ENCODE measurements around the gene MAMSTR. TPM values are rescaled to one million over a fixed set of nuclear protein-coding genes. Genes with fewer than 3 reads are reported as not detected.

Gene MAMSTR
- total RNA-seq, 1 donor from 2014 or later = 0.62 TPM

DNA sequence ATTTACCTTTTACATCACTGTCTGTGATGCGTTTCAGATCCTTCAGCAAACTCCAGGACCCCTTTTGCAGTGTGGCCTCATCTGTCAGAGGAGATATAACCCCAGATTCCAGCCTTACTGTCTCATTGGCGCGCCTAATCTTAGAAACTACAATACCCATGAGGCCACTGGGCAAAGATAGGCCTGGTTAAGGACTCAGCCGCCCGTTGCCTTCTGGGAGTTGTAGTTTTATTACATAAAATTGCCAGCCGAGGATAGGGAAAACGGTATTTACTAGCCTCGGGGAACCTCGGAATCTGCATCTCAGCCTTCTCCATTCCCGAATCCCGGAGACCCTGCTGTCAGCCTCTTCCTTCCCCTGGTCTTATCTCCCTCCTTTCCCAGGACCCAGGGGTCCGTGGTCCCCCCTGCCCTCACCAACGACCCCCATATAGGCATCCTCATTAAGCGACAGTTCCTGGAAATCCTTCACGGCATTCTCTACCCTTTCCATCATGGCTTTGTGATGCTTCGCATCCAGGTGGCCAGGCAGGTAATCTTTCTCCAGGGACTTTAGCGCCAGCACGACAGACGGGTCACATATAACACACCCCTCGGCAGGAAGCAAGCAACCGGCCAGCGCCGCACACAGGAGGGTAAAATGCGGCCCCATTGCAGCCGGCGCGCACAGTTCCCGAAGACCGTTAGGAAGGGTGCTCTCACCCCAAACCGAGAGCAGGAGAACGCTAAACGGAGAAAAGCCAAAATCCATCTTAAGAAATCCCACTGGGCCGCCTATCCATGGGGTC, 25.9 kb upstream of the MAMSTR start:
- peak; percentile 49 for DNase-seq

DNA sequence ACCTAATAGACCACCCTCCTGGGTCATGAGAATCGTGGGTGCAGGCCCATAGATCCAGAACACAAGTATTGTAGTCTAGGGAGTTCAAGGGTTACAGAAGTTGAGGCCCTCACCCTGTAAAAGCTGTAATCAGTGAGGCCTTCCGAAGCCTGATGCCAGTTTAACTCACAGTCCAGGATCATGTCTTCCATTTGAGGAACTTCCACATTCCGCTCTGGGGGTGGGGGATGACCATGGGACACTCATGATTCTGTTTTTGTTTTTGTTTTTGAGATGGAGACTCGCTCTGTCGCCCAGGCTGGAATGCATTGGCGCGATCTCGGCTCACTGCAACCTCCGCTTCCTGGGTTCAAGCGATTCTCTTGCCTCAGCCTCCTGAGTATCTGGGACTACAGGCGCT, 22.6 kb upstream of the MAMSTR start:
- no peak for DNase-seq

DNA sequence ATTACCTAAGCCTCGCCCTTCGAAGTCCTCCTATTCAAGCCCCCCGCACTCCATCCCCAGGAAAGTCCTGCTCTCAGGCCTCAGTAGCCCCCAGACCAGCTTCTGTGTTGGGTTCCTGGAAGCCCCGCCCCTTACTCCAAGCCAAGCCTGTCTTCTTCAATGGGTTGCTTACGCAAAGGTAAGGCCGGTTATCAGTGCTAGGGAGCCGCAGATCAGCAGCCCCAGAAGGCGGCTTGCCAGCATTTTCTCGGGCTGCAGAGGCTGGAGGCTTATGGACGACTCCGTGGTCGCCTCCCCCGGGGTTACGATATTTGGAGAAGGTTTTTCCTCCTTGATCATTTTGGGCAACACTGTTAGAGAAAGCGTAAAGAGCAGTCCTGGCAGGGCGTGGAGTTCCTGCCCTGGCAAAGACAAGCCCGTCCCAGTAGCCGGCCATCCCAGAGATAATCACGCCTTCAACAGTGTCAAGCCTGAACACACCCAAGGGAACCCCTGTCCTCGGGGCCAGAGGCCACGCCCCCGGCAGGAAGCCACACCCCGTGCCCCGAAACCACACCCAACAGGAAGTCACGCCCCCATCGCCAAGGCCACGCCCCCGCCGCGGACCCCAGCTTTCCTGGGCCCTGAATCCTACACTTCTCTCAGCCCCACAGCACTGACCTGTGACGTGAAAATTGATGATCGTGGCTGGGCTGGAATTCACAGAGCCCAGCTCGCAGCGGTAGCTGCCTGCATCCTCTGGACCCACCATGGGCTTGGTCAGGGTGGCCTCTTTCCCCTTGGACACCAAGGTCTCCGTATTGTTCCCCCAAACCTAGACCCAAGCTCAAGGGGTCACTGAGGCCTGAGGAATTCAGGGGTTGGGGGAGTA, 21.8 kb upstream of the MAMSTR start:
- no peak for DNase-seq

DNA sequence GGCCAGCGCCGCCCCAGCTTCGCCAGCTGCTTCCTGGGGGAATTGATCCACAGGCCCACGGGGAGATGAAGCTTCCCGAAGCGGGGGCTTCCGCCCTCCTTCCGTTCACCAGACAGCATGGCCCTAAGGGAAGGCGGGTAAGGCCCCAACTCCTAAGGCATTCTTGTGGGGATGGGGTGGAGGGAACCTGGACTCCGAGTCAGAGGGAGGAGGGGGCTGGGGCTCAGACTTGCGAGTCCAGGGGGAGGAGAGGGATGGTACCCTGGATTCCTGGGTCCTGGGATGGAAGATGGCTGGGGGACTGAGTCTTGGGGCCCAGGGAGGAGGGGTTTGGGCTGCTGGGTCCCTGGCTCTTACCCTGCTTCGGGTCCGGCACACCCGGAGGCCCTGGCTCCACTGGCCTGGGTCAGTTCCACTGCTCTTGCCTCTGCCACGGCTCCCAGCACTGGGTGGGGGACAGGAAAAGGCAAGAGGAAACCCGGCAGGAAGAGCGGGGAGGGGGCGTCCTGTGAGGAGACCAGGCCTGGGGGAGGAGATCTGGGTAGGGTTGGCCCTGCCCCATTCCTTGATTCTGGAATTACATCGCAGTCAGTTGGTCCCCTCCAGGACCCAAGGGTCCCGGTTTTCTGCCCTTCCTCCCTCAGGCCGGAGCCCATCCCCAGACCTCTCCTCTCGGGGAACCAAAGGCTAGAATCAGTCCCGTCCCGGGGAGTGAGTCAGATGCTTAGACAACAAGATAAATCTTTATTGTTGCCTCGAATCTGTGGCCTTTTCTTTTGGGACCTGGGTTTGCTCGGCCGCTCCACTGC, 20.8 kb upstream of the MAMSTR start, which contains the start of gene RASIP1:
Gene RASIP1 (minus strand): TSS at position 447 of the 809 bp plus-strand sequence. CDS start 328 bp downstream, at position 119.
- DNase-seq = no peak

DNA sequence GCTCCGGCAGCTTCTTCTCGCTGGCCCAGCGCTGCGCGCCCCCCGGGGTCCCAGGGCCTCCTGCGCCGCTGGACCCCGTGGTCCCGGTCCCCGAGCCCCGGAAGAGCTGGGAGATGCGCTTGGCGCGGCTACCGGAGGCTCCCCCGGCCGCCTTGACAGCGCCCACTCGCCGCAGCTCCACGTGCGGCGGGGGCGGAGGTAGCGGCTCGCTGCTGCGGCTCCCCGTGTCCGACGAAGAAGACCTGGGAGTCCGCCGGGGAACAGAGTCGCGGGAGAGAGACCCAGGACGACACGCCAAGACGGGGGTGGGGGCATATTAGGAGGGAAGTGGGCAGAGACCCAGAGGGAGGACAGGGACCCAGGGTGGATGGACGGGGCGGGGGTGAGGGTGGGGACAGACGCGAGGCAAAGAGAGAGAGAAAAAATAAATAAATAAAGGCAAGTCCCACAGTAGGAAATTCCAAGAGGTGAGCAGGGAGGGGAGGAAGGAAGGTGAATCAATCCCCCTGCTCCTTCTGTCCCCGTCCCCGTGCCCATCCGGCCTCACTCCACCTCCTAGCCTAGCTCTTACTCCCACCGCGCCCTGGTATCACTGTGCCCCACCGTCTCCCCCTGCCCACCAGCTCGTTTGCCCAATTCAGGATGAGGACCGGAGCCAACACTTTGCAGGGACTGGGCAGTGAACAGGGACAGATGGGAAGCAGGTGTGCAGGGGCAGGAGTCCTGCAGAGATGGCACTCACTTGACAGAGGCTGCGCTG, 20.1 kb upstream of the MAMSTR start:
- no peak for DNase-seq

DNA sequence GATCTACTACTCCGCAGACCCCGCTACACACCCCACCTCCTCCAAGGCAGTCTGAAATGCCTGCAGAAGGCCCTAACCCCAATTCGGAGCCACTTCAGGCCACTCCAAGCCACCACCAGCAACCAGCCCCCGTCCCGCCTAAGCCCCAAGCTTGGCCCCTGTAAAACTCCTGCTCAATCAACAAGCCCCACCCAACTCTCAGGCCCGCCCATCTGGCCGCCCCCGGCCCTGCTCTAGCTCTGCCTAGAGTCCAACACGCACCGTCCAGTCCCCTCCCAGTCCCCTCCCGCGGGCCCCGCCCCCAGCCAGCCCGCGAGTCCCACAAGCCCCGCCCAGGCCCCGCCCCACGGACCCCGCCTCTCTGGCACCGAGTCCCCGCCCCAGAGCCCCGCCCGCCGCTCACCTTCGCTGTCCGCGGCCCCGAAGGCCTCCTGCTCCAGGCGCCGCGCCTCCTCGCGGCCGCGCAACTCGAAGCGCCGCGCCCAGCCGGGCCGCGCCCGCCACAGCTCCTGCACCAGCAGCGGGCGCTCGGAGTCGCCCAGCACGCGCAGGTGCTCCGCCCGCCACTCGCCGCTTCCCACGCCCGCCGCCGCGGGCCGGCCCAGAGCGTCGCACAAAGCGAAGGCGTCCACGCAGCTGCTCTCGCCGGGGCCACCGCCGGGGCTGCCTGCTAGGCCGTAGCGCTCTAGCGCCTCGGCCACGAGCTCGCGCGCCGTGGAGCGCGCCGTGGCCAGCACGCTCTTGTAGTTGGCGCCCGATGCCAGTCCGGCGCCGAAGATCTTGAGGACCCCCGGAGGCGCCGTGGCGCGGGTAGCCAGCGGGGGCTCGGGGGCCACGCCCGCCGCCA, 19.3 kb upstream of the MAMSTR start:
- DNase-seq = peak; percentile 82

DNA sequence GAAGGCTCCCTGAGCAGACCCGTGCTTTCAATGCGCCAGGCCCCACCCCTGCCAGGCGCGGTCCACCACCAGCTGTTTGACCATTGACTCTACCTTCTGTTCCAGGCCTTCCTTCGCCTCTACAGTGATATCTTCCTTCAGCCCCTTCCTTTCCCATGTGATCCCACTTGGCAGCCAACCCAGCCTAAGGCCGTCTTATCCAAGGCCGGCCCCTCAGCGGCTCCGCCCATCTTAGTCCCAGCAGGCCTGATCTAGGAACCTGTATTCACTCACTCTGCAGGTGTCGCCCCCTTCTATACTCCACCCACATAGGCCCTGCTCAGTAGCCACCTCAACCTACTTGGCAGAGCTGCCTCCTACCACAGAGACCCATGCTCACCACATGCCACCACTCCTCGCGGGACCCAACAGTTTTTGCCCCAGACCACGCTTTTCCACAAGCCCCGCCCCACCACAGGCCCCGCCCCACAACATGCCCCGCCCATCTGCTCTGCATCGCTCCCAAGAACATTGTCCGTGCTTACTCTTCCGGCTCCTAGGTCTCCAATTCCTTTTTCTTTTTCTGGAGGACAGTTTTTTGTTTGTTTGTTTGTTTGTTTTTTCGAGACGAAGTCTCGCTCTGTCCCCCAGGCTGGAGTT, 18.0 kb upstream of the MAMSTR start:
- no peak for DNase-seq

DNA sequence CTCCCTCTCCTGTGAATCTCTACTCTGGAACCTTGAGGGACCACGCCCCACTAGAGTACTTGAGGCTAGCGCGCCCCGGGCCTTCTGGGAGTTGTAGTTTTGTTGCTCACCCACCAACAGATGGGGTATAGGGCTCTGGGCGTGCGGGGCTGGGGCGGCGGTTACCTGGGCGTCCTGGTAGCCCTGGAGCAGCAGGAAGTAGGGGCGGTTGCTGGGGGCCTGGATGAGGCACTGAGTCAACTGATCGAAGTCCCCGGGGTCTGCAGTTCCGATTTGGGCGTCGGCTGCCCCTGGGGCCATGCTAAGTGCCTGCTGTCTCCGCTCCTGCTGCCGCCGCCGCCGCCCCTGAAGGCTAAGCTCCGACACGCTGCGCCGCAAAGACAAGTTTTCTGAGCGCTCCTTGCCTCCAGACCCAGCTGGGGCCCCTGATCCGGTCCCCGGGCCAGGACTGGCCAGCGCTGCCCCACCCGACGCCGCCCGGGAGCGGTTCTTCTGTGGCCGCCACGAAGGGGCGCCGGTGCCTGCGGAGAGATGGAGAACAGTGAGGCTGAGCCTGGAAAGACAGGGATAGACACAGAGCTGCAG, 15.6 kb upstream of the MAMSTR start:
- DNase-seq = no peak

DNA sequence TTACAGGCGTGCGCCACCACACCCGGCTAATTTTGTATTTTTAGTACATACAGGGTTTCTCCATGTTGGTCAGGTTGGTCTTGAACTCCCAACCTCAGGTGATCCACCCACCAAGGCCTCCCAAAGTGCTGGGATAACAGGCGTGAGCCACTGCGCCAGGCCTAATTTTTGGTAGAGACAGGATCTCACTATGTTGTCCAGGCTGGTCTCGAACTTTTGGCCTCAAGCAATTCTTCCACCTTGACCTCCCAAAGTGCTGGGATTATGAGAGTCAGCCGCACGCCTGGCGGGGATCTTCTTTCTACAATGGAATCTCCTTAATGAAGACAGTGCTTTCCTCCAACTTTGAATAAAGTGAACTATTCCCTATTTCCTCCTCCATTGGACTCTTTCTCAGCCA, 15.1 kb upstream of the MAMSTR start:
- DNase-seq = no peak

DNA sequence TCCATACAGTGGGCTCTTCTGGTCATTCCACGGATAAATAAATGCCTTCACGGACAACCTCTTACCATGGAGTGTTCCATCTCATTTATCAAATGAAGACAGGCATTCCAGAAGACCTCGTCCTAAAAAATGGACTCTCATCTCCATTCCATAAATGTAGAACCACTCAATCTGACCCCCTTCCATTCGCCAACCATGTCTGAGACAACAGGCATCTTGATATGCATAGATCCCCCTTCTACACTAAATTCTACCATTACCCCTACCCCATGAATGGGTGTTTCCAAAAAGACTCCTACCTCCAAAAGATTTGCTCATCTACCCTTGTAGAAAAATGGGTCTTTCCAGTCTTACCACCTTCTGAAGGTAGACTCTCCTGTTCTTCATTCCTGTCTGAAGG, 11.9 kb upstream of the MAMSTR start:
- no peak for DNase-seq

DNA sequence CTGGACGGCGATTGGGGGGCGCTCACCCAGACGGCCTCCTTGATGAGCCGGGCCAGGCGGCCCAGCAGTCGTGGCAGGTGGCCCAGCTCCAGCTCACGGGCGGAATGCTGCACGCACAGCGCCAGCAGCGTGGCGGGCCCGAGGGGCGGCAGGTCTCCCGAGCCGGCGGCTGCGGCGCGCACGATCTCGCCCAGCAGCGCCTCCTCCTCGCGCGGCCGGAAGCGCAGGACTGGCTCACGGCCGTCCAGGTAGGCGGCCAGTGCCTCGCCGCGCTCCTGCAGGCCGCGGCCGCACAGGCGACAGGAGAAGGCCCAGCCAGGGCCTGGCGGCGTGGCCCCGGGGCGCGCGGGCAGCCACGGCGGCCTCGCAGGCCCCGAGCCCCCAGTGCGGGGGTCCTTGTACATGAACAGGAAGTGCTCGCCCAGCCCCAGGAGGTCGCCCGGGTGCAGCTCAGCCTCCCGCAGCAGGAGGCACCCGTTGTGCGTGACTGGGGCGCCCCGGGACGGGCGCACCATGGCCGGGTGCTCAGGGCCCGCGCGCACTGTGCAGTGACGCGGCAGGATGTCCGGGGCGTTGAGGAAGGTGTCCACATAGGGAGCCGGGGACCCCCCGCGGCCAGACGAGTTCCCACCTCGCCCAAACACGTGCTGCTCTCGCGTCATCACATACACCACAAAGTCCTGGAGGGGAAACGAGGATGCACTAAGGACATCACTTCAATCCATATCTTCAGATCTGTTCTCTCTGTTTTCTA, 9.6 kb upstream of the MAMSTR start:
- no peak for DNase-seq

DNA sequence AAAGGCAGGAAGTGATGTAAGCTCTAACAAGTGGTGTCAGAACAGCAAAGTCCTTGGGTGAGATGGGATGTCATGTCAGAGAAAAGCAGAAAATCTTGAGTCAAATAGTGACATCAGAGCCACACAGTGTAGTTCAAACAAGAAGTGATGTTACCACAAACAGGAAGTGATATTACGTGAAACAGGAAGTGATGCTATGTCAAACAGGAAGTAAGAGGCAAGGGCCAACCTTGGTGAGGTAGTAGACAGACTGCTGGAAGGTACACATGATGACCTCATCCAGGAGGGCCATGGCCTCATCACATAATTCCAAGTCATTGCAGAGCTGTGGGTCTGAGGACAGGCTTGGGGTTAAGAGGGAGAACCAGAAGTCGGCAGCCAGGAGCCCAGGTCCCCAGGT, 7.0 kb upstream of the MAMSTR start:
- no peak for DNase-seq

DNA sequence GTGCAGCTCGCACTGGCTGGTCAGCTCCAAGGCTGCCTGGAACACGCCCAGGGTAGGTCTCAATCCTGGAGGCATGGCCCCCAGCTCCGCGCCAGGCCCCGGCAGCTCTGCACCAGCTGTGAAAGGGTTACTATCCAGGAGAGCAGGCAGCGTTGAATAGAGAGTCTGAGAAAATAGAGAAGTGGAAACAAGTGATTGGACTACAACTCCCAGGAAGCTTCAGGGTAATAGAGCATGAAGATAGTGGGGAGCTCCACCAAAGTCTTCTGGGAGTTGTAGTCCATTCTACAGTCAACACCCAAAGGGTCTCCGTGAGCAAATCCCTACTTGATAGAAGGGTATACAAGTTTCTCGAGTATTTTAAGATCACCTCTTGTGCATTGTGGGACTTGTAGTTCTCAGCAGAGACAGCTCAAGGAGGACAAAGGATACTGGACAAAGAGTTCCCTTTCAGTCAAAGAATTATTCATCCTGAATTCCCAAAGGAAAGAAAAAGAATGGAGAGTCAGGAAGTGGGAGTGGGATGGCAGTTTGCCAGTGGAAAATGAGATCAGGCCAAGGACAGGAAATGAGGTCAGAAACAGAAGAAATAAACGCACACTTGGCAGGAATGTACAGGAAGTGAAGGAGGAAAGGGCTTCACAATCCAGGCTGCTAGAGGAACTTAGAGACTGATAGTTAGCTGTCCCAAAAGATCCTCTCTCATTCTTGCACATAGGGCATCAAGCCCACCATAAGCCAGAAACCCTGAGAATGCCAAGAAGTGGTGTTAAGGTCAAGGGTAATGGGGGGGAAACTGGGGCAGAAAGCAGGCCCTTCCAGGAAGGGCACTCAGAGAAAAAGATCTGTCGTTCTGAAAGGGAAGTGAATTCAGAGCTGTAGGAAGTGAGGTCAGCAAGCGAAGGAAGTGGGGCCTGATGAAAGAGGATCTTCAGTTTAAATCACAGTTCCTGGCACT, 5.5 kb upstream of the MAMSTR start:
- DNase-seq = no peak

DNA sequence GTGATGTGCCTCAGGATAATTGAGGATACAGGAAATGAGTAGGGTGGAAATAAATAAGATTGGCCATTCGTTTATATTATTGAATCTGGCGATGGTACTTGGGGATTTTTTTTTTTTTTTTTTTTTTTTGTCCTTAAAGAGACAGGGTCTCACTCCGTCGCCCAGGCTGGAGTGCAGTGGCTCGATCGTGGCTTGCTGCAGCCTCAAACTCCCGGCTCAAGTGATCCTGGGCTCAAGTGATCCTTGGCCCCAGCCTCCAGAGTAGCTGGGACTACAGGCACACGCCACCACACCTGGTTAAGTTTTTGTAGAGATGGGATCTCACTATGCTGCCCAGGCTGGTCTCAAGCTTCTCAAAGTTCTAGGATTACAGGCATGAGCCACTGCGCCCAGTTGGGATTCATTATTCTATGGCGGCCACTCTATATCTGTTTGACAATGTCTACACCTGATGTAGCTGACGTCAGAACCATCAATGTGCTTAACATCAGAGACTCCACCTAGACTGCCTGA, 2.7 kb upstream of the MAMSTR start:
- no peak for DNase-seq

DNA sequence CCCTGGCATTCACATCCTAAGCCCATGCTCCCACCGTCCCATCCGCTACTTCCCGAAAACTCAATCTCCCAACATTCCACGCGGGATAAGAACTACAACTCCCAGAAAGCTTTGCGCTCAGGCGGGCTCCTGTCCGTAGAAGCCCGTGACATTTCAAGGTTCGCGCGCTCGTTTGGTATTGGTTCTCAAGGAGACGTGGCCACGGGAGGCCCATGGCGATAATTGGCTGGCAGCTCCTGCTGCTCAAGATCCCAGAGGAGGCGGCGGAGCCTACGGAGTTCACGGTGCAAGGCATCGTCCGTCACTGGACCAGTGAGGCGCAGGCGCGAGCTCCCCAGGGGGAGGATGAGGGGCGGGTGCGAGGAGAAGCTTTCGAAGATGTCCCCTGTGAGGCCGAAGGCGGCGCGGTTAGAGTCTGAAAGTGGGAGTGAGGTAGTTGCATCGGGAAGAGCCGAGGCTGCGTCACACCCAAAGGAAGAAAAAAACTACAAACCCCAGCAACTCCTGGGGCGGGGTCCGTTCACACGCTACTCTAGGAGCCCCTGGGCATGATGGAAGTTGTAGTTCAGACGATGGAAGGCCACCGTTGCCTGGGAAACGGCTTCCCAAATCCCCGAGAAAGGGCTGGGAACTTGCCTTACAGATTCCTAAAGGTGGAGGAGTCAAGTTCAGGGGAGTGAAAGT, 1.2 kb upstream of the MAMSTR start:
- DNase-seq = peak; percentile 98

DNA sequence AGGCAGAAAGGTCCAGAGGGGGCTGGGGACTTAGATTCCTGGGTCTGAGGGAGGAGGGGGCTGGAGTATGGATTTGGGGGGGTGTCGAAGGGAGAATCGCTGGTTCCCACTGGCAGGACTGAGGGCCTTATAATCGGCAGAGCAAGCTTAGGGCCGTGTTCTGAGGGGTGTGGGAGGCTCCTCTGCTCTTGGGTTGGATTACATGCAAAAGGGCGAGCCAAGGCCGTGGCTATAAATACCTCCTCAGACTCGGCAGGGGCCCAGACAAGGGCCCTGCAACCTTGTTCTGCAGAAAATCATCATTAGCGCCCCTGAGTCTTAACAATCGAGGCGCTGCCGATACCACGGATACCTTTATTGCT, 707 bp upstream of the MAMSTR start:
- DNase-seq = no peak

DNA sequence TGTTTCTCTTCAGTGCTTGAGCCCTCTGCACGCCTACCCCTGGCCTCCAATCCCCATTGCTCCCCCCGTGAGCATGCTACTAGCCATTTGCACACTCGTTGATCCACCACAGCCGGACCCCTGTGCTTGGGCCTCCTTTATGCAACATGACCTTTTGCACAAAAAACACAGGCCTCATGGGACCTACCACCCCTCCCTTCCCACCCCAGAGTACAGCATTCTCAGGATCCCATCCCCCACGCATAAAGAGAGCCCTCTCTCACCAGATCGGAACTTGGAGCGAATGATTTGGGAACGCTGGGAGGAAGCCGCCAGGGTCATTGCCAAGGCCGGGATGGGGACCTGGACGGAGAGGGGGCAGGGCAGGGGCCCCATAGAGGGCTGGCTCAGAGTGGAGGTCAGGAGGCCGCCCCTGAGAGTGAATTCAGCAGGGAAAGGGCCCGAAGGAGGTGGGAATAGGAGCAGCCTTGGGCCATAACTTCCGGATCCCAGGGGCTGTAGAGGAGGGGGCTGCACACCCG, 754 bp downstream of the MAMSTR start:
- DNase-seq = no peak

Data from occipital lobe (tissue), 2 donors.